HEK293 (cell line): ENCODE data around the gene OR8B2.

Source experiments
- SCRT2 ChIP-seq: fragments of 450-650 bp; formaldehyde crosslinking; IDR thresholded peaks from 2 replicates; pipeline ENCODE4 v1.5.1; 2016; ENCODE audit warnings: missing biosample characterization, missing genetic modification characterization
- SP3 ChIP-seq: fragments of 450-650 bp; formaldehyde crosslinking; IDR thresholded peaks from 2 replicates; pipeline ENCODE4 v1.5.1; 2016; ENCODE audit warnings: missing biosample characterization, missing genetic modification characterization
- SP7 ChIP-seq: fragments of 450-650 bp; formaldehyde crosslinking; IDR thresholded peaks from 2 replicates; pipeline ENCODE4 v1.5.1; 2016; ENCODE audit warnings: missing biosample characterization, missing genetic modification characterization
- ZBTB17 ChIP-seq: fragments of 450-650 bp; formaldehyde crosslinking; IDR thresholded peaks from 2 replicates; pipeline ENCODE4 v1.5.1; 2016; ENCODE audit warnings: missing biosample characterization, missing genetic modification characterization
- ZNF10 ChIP-seq: fragments of 450-650 bp; formaldehyde crosslinking; IDR thresholded peaks from 2 replicates; pipeline ENCODE4 v1.5.1; 2017; ENCODE audit warnings: missing biosample characterization, missing genetic modification characterization
- ZNF133 ChIP-seq: fragments of 450-650 bp; formaldehyde crosslinking; IDR thresholded peaks from 2 replicates; pipeline ENCODE4 v1.5.1; 2016; ENCODE audit warnings: missing biosample characterization, missing genetic modification characterization
- ZNF138 ChIP-seq: fragments of 450-650 bp; formaldehyde crosslinking; IDR thresholded peaks from 2 replicates; pipeline ENCODE4 v1.5.1; 2016; ENCODE audit warnings: missing biosample characterization, missing genetic modification characterization, borderline replicate concordance
- ZNF16 ChIP-seq: fragments of 450-650 bp; formaldehyde crosslinking; IDR thresholded peaks from 2 replicates; pipeline ENCODE4 v1.5.1; 2016; ENCODE audit warnings: low read depth, missing biosample characterization, missing genetic modification characterization
- ZNF274 ChIP-seq, 2 experiments: fragments of 200-500 bp in 1 of 2; fragments of 450-650 bp in 1 of 2; sonication (Bioruptor generic) in 1 of 2; formaldehyde crosslinking in 1 of 2; IDR thresholded peaks; 2 replicates each; pipeline versions ENCODE4 v1.5.1 to v1.6.1; 2014 to 2016; ENCODE audit warnings: borderline replicate concordance in 1 of 2, inconsistent platforms in 1 of 2, low read length in 1 of 2, missing biosample characterization in 1 of 2, missing genetic modification characterization in 1 of 2
- ZNF335 ChIP-seq: fragments of 450-650 bp; formaldehyde crosslinking; conservative IDR thresholded peaks from 2 replicates; pipeline ENCODE4 v1.5.1; 2016; ENCODE audit warnings: missing biosample characterization, missing genetic modification characterization
- ZNF580 ChIP-seq: fragments of 450-650 bp; formaldehyde crosslinking; IDR thresholded peaks from 2 replicates; pipeline ENCODE4 v1.5.1; 2016; ENCODE audit warnings: missing biosample characterization, missing genetic modification characterization
- ZNF707 ChIP-seq: fragments of 450-650 bp; formaldehyde crosslinking; IDR thresholded peaks from 2 replicates; pipeline ENCODE4 v1.5.1; 2016; ENCODE audit warnings: missing biosample characterization, missing genetic modification characterization
- TF ChIP-seq, protein P1 (sequence below): fragments of 450-650 bp; formaldehyde crosslinking; IDR thresholded peaks from 2 replicates; pipeline ENCODE4 v1.5.1; 2016; ENCODE audit warnings: missing biosample characterization, missing genetic modification characterization

DNA sequence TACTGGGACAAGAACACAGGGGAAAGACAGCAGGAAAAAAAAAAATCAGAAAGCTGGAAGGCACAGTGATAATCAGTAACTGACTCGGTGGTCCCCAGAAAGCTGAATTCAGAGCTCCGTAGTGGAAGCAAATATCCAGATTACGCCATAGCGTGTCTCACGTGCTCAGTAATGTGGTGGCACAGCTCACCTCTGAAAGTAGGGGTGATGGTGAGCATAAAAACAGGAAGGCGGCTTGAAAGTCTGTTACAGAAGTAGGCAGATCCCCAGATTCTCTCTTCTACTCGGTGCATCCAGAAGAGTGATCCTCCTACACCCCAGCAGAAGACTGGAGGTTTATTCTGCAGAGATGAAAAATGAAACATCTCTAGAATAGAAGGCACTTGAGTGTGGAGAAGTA, 25.6 kb upstream of the OR8B2 start:
- no peak for TF ChIP-seq ZBTB17 (tag by site-specific recombination)
- TF ChIP-seq, protein P1, sequence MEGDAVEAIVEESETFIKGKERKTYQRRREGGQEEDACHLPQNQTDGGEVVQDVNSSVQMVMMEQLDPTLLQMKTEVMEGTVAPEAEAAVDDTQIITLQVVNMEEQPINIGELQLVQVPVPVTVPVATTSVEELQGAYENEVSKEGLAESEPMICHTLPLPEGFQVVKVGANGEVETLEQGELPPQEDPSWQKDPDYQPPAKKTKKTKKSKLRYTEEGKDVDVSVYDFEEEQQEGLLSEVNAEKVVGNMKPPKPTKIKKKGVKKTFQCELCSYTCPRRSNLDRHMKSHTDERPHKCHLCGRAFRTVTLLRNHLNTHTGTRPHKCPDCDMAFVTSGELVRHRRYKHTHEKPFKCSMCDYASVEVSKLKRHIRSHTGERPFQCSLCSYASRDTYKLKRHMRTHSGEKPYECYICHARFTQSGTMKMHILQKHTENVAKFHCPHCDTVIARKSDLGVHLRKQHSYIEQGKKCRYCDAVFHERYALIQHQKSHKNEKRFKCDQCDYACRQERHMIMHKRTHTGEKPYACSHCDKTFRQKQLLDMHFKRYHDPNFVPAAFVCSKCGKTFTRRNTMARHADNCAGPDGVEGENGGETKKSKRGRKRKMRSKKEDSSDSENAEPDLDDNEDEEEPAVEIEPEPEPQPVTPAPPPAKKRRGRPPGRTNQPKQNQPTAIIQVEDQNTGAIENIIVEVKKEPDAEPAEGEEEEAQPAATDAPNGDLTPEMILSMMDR (tag by site-specific recombination): no peak
- no peak for TF ChIP-seq ZNF138 (tag by site-specific recombination)
- no peak for TF ChIP-seq ZNF10 (tag by site-specific recombination)
- TF ChIP-seq ZNF133 (tag by site-specific recombination): no peak
- no peak for TF ChIP-seq ZNF16 (tag by site-specific recombination)
- TF ChIP-seq ZNF274 (IDR thresholded peaks at IDR 0.05; ENCODE audit: low read length): no peak
- TF ChIP-seq ZNF274 (tag by site-specific recombination; IDR thresholded peaks at IDR 0.05; ENCODE audit: borderline replicate concordance): no peak
- TF ChIP-seq SCRT2 (tag by site-specific recombination): no peak
- no peak for TF ChIP-seq ZNF335 (tag by site-specific recombination)
- TF ChIP-seq ZNF707 (tag by site-specific recombination): no peak
- no peak for TF ChIP-seq SP3 (tag by site-specific recombination)
- no peak for TF ChIP-seq ZNF580 (tag by site-specific recombination)
- TF ChIP-seq SP7 (tag by site-specific recombination): no peak
